Esophagus mucosa (tissue), 1 donor: ENCODE measurements around the gene LTC4S. TPM values are rescaled to one million over a fixed set of nuclear protein-coding genes. Genes with fewer than 3 reads are reported as not detected.

Experiments used
- total RNA-seq: library from RNA; stranded (reverse); gene quantifications from one replicate; pipeline ENCODE4 v1.2.4, GENCODE V29; 2023
- donor health status: DM: yes; HTN: yes; CAD: no.

Gene LTC4S
- total RNA-seq, 1 donor from 2014 or later = 5.1 TPM

Other genes starting within 250 kb of the LTC4S start
- gene RUFY1, start 243.4 kb upstream of the LTC4S start, total RNA-seq = 30.6 TPM
- gene HNRNPH1, start 170.3 kb upstream of the LTC4S start, total RNA-seq = 268 TPM
- not detected for gene CBY3, start 113.0 kb upstream of the LTC4S start, total RNA-seq
- gene CANX, start 95.0 kb upstream of the LTC4S start, total RNA-seq = 375 TPM
- 15.4 TPM for gene MAML1, start 61.2 kb upstream of the LTC4S start, total RNA-seq
- 72.1 TPM for gene MGAT4B, start 12.9 kb downstream of the LTC4S start, total RNA-seq
- gene SQSTM1, start 26.9 kb downstream of the LTC4S start, total RNA-seq = 126 TPM
- 8.3 TPM for gene MRNIP, start 64.8 kb downstream of the LTC4S start, total RNA-seq
- 66.3 TPM for gene TBC1D9B, start 113.9 kb downstream of the LTC4S start, total RNA-seq